Activated T-cell treated with anti-CD3 and anti-CD28 coated beads for 24 hours (primary cell): ENCODE data around the gene CPT1B.

Source experiments
- DNase-seq: peaks from one replicate; pipeline ENCODE4 v3.0.0-alpha.2; 2020; ENCODE audit warnings: low read depth

CPT1B gene

GRCh38 chr22:50585781-50586180 is 7.6 kb upstream of the CPT1B start:
- DNase-seq: no peak

GRCh38 chr22:50585238-50585637 is 7.0 kb upstream of the CPT1B start:
- no peak for DNase-seq

GRCh38 chr22:50584106-50585096 is 6.2 kb upstream of the CPT1B start:
- no peak for DNase-seq

GRCh38 chr22:50583294-50583861 is 5.2 kb upstream of the CPT1B start:
- DNase-seq: no peak

DNA sequence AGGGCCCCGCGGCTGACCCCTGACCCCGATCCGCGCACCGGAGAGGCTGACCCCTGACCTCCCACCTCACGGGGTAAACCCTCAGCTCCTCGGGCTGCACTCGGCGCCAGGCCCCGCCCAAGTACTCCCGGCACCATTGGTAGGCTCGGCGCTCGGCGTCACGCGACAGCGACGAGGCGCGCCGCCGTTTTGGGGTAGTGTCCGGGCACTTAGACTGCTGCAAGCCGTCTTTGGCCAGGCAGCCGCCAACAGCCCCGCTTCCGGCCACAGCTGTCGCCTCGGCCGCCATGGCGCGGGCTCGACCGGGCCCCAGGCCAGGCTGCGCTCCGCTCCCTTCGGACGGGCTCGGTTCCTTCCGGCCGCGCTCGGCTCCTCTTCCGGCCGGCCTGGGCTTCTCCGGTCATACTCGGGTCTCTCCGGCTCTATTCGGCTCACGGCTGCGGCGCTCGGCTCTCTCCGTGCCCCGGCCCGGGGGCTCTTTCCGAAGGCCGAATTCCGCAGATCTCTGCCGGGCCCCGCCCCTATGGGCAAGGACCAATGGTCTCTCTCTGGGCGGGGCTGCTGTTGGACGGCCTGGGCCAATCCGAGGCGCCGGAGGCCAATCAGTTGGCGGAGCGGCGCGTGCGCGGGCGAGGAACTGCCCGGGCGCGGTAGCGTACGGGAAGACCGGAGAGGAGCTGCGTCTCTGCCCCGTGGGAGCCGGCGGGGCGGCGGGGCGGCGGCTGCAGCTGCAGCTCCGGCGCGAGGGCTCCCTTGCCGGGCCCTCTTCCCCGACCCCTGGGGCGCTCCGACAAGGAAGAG is 4.5 kb upstream of the CPT1B start, which contains the start of gene CHKB:
Gene CHKB, minus strand, starts transcription at position 357 of the 801 bp plus-strand sequence. Its CDS starts 68 bp downstream, at position 289.
- DNase-seq: peak; percentile 98

GRCh38 chr22:50581950-50582492 is 3.8 kb upstream of the CPT1B start:
- DNase-seq: no peak

DNA sequence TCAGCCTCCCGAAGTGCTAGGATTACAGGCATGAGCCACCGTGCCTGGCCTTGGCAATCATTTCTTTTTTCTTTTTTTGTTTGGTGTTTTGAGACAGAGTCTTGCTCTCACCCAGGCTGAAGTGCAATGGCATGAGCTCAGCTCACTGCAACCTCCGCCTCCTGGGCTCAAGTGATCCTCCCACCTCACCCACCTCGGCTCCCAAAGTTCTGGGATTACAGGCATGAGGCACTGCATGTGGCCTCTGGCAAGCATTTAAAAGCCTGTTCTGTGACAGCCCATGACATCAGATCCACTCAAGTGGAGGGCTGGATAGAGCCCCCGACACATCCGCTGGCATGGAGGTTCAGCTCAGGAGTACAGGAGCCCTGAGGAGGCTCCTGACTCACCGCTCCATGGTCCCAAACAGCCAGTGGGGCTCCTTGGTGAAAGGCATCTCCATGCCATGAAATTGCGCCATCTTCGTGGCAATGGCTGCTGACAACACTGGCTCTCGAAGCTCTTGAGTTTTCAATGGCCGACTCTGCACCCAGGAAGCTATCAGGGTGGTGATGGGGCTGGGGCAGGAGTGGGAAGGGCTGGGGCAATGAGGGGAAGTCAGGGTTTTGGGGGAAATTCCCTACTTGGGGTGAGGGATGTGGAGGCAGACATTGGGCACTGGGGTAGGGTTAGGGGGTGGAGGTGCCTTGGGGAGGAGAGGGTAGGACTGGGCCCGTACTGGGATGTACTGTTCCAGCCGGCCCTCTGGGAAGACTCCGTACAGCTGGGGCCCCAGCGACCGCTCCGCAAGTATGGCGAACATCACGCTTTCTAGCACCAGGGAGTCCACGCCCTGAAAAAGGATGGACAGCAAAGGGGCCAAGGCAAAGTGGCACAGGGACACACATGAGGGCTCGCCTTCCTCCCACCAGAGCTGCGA is 3.1 kb upstream of the CPT1B start:
- no peak for DNase-seq

GRCh38 chr22:50579752-50580151 is 1.5 kb upstream of the CPT1B start:
- DNase-seq: no peak

DNA sequence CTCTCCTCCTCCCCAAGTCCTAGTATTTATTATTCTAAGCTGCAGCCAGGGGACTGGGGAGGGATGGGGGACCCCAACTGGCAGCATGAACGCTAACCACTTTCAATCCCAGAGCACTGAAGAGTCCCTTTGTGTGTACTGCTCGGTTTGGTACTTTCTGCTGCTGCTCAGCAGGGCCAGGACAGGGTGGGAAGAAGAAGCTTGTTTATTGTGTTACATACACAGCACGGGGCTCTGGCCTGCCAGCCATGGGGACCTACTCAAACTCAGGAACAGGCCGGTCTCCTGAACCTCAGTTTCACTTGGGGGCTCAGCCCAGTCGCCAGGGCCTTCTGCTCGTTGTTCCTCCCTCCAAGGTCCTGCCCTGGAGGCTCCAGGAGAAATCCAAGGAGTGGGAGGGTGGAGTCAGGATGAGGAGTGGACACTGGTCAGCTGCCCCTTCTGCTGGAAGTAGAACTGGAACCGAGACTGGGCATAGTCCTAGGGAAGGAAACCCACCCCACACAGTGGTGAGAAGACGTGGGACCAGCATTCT is 616 bp upstream of the CPT1B start:
- DNase-seq: no peak

DNA sequence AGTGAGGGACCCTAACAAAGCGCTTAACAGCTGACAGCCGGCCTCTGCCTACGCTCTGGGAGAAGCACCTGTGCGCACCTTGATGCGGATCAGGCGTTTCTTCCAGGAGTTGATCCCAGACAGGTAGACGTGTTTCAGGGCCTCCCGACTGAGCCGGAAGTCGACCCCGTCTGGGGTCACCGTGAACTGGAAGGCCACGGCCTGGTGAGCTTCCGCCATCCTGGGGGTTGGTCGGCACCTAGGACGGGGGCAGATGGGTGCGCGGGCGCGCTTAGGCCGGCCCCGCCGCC is 585 bp downstream of the CPT1B start:
- DNase-seq: no peak

GRCh38 chr22:50576806-50577696 is 1.2 kb downstream of the CPT1B start:
- DNase-seq: no peak

- no peak for DNase-seq
These were observed 2.2 kb downstream of the CPT1B start for GRCh38 chr22:50576070-50576469.

GRCh38 chr22:50575426-50575941 is 2.7 kb downstream of the CPT1B start:
- no peak for DNase-seq

- no peak for DNase-seq
These were observed 3.9 kb downstream of the CPT1B start for GRCh38 chr22:50574383-50574755.

DNA sequence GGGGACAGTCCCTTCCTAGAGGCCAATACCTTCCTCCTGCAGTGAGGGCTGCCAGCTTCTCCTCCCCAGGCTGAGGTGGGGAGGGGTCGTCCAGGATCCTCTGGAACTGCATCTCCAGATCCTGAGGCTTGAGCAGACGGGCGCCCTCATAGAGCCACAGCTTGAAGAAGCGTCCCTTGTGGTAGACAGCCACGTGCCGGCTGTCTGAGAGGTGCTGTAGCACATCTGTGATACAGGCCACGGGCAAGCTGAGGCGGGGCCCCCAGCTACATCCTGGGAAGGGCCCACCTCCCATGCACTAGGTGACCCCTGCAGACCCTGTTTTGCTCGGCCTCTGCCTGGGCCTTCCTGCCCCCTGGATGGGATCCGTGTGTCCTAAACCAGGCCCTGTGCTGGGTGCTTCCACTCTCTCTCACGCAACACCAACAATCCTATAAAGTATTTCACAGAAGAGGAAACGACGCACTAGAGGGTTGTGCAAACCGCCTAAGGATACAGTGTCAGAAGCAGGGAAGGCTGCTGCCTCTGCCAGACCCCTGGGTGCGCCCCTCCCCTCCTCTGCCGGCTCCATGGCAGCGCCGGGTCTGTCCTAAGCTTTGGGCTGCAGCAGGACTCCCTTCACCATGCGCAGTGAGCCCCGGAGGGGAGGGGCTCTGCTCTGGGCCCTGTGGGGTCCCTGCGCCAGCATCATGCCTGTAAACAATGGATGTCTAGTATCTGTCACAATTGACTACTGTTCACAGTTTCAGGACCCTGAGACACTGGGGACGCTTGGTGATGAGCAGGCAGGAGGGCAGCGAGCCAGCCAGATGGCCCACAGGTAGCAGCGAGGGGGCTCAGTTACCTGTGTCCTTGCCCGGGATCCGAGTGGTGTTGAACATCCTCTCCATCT is 4.5 kb downstream of the CPT1B start:
- DNase-seq: no peak

- DNase-seq: no peak
These were observed 5.3 kb downstream of the CPT1B start for GRCh38 chr22:50572965-50573364.

DNA sequence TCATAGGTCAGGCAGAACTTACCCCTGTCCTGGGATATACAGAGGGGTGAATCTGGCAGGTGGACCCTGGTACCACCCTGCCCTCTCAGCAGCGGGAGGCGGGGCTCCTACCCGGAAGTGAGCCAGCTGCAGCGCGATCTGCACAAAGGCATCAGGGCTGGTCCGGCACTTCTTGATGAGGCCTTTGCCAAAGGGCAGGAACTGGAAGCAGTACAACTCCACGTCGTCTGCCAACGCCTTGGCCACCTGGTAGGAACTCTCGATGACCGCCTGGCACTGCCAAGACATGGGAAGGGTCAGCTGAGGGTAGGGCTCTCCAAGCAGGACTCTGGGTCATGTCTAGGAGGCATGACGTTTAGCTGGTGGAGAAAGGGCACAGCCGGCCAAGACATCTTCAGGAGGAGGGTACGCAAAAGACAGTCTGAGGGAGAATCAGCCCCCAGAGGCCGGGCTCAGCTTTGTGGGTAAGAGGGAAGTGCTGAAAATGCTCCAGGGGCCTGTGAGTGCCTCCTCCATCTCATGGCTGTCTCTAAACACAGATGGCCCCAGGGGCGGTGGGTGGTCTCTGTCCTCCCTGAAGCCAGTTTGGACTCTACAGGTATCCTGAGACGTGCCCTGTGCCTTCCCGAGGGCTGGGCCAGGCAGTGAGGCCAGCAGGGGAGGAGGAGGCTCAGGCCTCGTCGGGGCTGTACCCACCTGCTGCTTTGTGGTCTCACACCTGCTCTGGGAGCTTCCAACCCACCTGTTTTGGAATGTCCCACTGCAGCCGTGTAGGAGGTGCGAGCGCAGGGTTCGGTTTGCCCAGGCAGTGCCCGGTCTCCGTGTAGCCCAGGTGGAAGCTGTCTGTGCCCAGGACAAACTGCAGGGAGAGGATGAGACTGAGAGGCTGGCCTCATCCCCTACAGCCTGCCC is 6.7 kb downstream of the CPT1B start:
- DNase-seq: no peak

DNA sequence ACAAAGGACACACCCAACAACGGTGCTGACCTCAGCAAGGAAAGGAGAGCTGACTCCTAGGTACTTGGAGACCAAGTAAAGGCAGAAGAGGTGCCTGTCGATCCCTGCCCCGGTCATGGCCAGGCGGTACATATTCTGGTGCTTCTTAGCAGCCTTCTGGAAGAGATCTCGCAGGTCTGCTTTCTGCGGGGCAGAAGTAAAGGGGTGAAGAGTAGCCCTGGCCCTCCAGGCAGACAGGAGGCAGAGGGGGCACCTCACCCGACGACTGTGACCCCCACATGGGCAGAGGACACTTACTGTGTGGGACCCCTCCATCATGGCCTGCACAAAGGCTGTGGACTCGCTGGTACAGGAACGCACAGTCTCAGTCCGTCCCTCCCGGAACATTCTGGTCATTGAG is 7.4 kb downstream of the CPT1B start:
- no peak for DNase-seq
